Subcutaneous abdominal adipose tissue (tissue), 5 donors: ENCODE data around the gene CXCL9.

Experiments
- H3K27ac ChIP-seq: one replicate; pipeline ENCODE4 v1.7.0; 2013; ENCODE audit warnings: low read depth, mild to moderate bottlenecking, inconsistent platforms, low read length, moderate library complexity
- H3K27me3 ChIP-seq, 5 donors: one replicate each; pipeline ENCODE4 v1.7.0; 2013; ENCODE audit warnings: low read length in 5 of 5, inconsistent platforms in 1 of 5; ENCODE audit not compliant: control insufficient read depth in 5 of 5, insufficient read depth in 4 of 5
- H3K36me3 ChIP-seq, 5 donors: one replicate each; pipeline ENCODE4 v1.7.0; 2013; ENCODE audit warnings: low read length in 5 of 5; ENCODE audit not compliant: control insufficient read depth in 5 of 5, insufficient read depth in 5 of 5
- H3K4me1 ChIP-seq, 5 donors: one replicate each; pipeline ENCODE4 v1.7.0; 2013; ENCODE audit warnings: low read length in 5 of 5, mild to moderate bottlenecking in 3 of 5, moderate library complexity in 1 of 5; ENCODE audit not compliant: control insufficient read depth in 5 of 5, insufficient read depth in 5 of 5
- H3K4me3 ChIP-seq, 5 donors: one replicate each; pipeline ENCODE4 v1.7.0; 2013; ENCODE audit warnings: low read length in 5 of 5, low read depth in 1 of 5
- H3K9ac ChIP-seq, 5 donors: one replicate each; pipeline ENCODE4 v1.7.0; 2013; ENCODE audit warnings: low read length in 5 of 5, mild to moderate bottlenecking in 4 of 5, moderate library complexity in 3 of 5
- H3K9me3 ChIP-seq, 5 donors: one replicate each; pipeline ENCODE4 v1.7.0; 2013; ENCODE audit warnings: low read length in 5 of 5; ENCODE audit not compliant: control insufficient read depth in 5 of 5
- donor health status: healthy.
- donor health status: healthy.
- donor health status: healthy.
- donor health status: healthy.
- donor health status: healthy.

The CXCL9 gene

DNA sequence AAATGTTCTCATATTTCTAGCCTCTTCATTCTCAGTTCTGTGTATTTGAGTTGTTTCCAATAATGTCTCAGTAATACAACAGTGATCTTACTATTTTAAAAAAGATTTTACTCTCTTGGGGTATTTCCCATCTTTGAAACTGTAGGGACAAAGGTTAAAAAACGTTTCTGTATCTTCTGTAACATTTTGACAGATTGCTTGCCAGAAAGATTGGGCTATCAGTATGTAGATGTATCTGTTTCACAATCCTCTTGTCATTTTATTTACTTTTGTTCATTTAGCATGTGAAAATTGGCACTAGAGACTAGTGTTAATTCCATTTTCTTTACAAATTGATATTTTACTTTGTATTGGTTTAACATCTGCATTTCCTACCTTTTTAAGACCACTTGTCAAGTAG, 6.2 kb upstream of the CXCL9 start:
- Histone ChIP-seq H3K36me3 (no peaks in the 10 kb centered on the region), H3K9ac (no peak overlapping the region), H3K27me3 (no peaks in the 10 kb centered on the region), H3K9me3 (no peaks in the 10 kb centered on the region), H3K4me1 (peaks cover 4 to 19% (median 16%) of the 10 kb centered on the region in 5 donors), H3K27ac (no peak overlapping the region), H3K4me3 (no peak overlapping the region)

DNA sequence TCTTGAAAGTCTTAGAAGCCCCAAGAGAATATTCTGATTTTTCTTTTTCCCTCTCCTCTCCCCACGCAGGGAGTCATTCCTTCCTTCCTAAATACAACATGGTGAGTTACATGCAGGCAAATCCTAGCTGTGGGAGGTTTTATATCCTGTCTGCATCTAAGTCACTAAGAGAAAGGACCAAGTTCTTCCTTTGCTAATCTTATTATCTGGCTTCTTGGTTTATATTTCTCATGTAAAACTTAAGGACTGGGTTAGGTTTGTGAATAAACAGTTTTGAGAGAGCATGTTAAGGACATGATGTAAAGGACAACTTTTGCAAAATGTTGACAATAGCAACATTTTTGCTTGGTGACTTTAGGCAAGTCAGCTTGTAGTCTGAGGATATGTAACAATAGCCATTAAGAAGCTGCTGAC, 5.1 kb upstream of the CXCL9 start:
- H3K9ac ChIP-seq: peak overlapping the region; percentile 15 to 63 (median 28)

DNA sequence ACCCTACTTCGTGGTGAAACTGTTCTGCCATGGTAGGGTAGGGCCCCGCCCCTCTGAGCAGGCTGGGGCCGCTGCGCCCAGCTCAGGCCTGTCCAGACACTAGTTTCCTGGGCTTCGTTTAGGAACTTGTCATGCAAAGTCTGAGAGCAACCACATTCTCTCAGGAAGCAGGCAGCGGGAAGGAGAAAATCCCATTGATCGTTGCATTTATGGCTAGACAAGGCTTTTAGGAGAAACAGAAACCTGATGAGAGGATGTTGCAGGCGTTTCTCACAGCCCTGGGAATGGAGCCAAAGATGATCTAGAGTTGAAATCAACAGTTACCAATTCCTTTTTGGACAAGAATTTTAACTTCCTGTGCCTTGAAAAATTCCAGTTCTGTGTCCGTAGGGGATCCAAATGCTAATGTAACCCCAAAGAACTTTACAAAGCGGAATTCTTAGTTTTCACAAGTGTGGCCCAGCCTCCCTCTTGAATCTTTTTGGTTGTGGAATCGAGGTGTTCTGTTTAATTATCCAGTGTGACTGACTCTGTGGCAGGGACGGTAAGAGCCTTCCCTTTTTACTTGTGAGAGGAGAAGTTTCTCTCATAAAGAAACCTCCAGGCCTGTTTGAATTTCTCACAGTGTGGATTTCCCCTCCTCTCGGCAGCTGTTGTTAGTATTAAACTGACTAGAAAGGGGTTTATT, 4.5 kb upstream of the CXCL9 start:
- H3K4me1 ChIP-seq: peaks cover 4 to 19% (median 16%) of the 10 kb centered on the region in 5 donors
- no peaks in the 10 kb centered on the region for H3K9me3 ChIP-seq
- peak overlapping the region; percentile 46 to 62 (median 55) for H3K4me3 ChIP-seq
- H3K36me3 ChIP-seq: no peaks in the 10 kb centered on the region
- peak overlapping the region; percentile 74 for H3K27ac ChIP-seq
- H3K9ac ChIP-seq: peak overlapping the region; percentile 15 to 63 (median 28)
- no peaks in the 10 kb centered on the region for H3K27me3 ChIP-seq

More for the DNA sequence above, 5.1 kb upstream of the CXCL9 start:
- Histone ChIP-seq H3K9me3 (no peaks in the 10 kb centered on the region), H3K27me3 (no peaks in the 10 kb centered on the region), H3K4me1 (peaks cover 4 to 19% (median 16%) of the 10 kb centered on the region in 5 donors), H3K36me3 (no peaks in the 10 kb centered on the region), H3K4me3 (peak overlapping the region in 3 of 5 donors; percentile 46 to 55 (median 51)), H3K27ac (peak overlapping the region; percentile 74)

DNA sequence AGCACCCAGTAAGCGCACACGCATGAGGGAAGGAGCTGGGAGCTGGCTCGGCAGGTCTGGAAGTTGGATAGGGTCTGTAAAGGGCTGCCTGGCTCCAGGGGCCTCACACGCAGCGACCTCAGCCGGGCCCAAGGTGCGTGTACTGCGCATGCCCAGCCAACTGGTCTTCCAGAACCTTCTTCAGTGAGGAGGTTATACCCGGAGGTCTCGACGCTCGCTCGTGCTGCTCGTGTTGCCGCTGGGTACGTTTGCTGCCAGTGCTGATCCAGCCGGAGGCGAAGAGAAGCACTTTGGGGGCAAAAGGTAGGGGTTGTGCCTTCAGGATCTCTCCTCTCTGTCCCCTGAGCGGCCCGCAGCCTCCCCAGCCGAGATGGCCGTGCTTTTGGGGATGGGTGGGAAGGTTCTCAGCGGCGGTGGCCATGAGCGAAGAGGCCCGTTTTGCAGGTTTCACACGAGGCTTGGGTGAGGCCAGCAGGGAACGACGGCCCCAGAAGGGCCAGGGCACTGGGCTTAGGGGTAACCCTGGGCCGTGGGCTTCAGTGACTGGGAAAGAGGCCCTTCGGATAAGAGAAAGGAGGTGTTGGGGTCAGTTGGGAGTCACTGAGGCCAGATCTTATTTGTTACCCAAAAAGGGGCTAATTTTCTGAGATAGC, 3.8 kb upstream of the CXCL9 start:
- Histone ChIP-seq H3K4me3 (peak overlapping the region in 4 of 5 donors; percentile 51 to 62 (median 56)), H3K36me3 (no peaks in the 10 kb centered on the region), H3K9ac (peak overlapping the region in 4 of 5 donors; percentile 21 to 63 (median 41)), H3K27ac (peak overlapping the region; percentile 74), H3K4me1 (peaks cover 4 to 19% (median 16%) of the 10 kb centered on the region in 5 donors), H3K27me3 (no peaks in the 10 kb centered on the region), H3K9me3 (no peaks in the 10 kb centered on the region)

DNA sequence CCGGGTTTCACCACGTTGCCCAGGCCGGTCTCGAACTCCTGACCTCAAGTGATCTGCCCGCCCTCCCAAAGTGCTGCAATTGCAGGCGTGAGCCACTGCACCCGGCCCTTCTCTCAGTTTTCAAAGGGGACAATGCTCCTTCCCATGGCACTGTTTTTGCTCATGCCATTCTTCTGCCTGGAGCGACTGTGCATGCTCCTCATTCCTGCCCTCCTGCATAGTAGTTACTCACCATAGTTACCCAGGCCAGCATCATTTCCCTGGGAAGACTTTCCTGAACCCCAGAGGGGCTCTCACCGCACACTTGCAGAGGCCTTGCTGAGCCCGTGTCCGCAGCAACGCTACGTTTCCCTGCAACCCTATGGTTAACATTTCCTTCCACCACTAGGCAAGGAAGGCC, 3.3 kb upstream of the CXCL9 start:
- Histone ChIP-seq H3K4me1 (peaks cover 4 to 19% (median 16%) of the 10 kb centered on the region in 5 donors), H3K9me3 (no peaks in the 10 kb centered on the region), H3K4me3 (no peak overlapping the region), H3K36me3 (no peaks in the 10 kb centered on the region), H3K9ac (no peak overlapping the region), H3K27me3 (no peaks in the 10 kb centered on the region), H3K27ac (no peak overlapping the region)

DNA sequence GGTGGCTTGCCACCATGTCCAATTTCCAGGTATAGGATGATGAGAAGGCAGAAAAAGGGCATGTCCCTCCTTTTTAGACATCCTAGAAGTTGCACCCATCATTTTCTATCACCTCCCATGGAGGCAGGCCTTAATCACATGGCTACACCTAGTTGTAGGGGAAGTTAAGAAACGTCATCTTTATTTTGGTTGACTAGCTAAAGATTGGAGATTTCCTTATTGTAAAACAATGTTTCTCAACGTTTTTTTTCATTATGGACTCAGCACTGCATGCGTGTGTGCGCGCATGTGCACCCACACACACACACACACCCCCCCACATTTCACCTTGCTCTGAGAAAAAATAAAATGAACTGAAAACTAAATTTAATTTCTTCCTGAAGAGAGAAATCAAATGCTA, 2.0 kb upstream of the CXCL9 start:
- Histone ChIP-seq H3K36me3 (no peaks in the 10 kb centered on the region), H3K9ac (no peak overlapping the region), H3K9me3 (no peaks in the 10 kb centered on the region), H3K27ac (no peak overlapping the region), H3K4me1 (peaks cover 4 to 19% (median 16%) of the 10 kb centered on the region in 5 donors), H3K4me3 (no peak overlapping the region), H3K27me3 (no peaks in the 10 kb centered on the region)

DNA sequence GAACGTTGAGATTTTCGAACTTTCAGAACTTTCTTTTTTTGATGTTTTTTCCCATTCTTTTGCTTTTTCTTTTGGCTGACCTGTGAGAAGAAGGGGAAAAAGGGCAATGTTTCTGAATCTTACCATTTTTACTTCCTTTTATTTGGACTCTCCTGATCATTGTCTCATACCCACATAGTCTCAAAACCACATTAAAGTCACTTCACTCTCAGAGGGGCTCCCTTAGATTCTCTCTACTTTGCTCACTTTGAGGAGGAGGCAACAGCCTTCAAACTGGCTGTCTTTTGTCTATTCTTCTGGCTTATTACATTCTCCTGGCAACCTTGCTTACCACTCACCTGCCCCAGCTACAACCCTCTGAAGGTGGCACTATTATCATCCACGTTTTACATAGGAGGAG, 3.7 kb downstream of the CXCL9 start:
- Histone ChIP-seq H3K4me1 (peaks cover 0 to 12% (median 0%) of the 10 kb centered on the region in 5 donors), H3K9ac (no peak overlapping the region), H3K9me3 (no peaks in the 10 kb centered on the region), H3K36me3 (no peaks in the 10 kb centered on the region), H3K4me3 (no peak overlapping the region), H3K27ac (no peak overlapping the region), H3K27me3 (no peaks in the 10 kb centered on the region)

DNA sequence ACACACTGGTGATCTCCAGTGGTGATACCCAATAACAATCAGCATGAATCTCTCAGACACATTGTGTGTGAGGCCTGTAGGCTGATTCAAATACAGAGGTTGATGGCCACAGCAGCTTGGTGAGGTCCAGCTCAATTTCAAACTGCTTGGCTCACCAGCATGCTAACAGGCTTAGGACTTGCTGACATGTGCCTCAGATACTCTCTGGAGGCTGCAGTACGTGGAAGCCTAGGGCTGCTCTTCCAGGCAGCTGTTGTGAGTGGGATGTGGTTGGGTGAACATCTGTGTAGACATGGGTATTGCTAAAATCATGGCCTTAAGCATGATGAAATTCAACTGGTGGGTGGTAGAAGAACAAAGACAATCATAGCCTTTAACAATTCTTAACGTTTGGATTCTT, 4.3 kb downstream of the CXCL9 start:
- Histone ChIP-seq H3K36me3 (no peaks in the 10 kb centered on the region), H3K9ac (no peak overlapping the region), H3K9me3 (no peaks in the 10 kb centered on the region), H3K27ac (no peak overlapping the region), H3K4me3 (no peak overlapping the region), H3K27me3 (no peaks in the 10 kb centered on the region), H3K4me1 (peaks cover 0 to 12% (median 0%) of the 10 kb centered on the region in 5 donors)

DNA sequence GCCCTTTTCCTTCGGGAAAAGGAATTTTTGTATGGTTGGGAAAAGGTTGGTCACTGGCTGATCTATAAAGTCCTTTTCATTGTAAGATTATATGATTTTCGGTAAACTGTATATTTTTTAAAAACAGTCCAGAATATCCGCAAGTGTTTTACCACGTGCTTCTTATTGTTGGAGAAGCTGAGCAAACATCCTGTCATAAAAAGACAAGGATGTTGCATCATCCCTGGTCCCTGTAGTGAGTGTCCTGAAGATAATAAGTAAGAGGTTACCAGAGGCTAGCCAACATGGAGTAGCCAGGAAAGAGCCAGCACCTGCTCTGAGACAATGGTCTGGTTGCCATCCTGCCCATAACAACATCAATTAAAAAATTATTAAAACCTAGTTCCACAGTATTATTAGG, 5.1 kb downstream of the CXCL9 start:
- Histone ChIP-seq H3K4me1 (peaks cover 0 to 12% (median 0%) of the 10 kb centered on the region in 5 donors), H3K9ac (no peak overlapping the region), H3K4me3 (no peak overlapping the region), H3K27me3 (no peaks in the 10 kb centered on the region), H3K36me3 (no peaks in the 10 kb centered on the region), H3K9me3 (no peaks in the 10 kb centered on the region), H3K27ac (peak overlapping the region; percentile 27)

DNA sequence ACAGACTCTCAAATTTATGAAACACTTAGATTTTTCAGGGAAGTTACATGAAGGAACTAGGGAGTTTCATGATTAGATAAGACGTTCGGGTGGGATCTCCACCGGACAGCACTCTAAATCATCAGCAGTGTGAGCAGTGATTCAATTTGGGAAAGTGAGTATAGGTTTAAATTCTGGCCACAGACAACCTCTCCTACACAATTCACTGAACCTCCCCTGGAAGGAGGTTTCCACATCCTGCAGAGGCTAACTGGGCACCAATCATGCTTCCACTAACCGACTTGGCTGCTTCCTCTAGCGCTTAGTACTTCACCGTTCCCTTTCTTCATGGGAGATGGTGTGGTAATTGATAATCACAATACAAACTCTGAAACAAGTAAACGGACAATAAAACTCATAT, 5.6 kb downstream of the CXCL9 start:
- no peaks in the 10 kb centered on the region for H3K36me3 ChIP-seq
- no peaks in the 10 kb centered on the region for H3K27me3 ChIP-seq
- H3K9me3 ChIP-seq: no peaks in the 10 kb centered on the region
- H3K27ac ChIP-seq: peak overlapping the region; percentile 27
- H3K4me1 ChIP-seq: peaks cover 0 to 12% (median 0%) of the 10 kb centered on the region in 5 donors
- no peak overlapping the region for H3K9ac ChIP-seq
- no peak overlapping the region for H3K4me3 ChIP-seq
